KMS-11 (cell line): Measurements from ENCODE around the gene OR51B2.
"Not testable (repeated sequence)": the region's sequence is repeated elsewhere in the genome, so short reads cannot be mapped to it uniquely, and the experiment has no call there.

ENCODE experiments used
- H2AFZ ChIP-seq: fragments of 200-600 bp; sonication (generic); 2 replicates; pipeline ENCODE4 v1.6.1; 2016; ENCODE audit warnings: antibody characterized with exemption, mixed run types, low read depth
- H3K27ac ChIP-seq: fragments of 200-600 bp; sonication (generic); 2 replicates; pipeline ENCODE4 v1.6.1; 2016; ENCODE audit warnings: mild to moderate bottlenecking, mixed run types
- H3K27me3 ChIP-seq: fragments of 200-600 bp; sonication (generic); 2 replicates; pipeline ENCODE4 v1.6.1; 2017; ENCODE audit warnings: mild to moderate bottlenecking, low read depth, mixed run types, moderate library complexity; ENCODE audit not compliant: insufficient read depth
- H3K36me3 ChIP-seq: fragments of 200-600 bp; sonication (generic); 2 replicates; pipeline ENCODE4 v1.6.1; 2017; ENCODE audit warnings: mild to moderate bottlenecking, mixed run types; ENCODE audit not compliant: insufficient read depth
- H3K4me1 ChIP-seq: fragments of 200-600 bp; sonication (generic); 2 replicates; pipeline ENCODE4 v1.6.1; 2016; ENCODE audit warnings: mild to moderate bottlenecking, low read depth, mixed run types; ENCODE audit not compliant: poor library complexity, severe bottlenecking
- H3K4me2 ChIP-seq: fragments of 200-600 bp; sonication (generic); 2 replicates; pipeline ENCODE4 v1.7.0; 2016; ENCODE audit warnings: mild to moderate bottlenecking, mixed run types
- H3K4me3 ChIP-seq: fragments of 200-600 bp; sonication (generic); IDR thresholded peaks from 2 replicates; pipeline ENCODE4 v1.6.1; 2017; ENCODE audit warnings: low read depth, low read length, mixed read lengths; ENCODE audit not compliant: insufficient read depth
- H3K79me2 ChIP-seq: fragments of 200-600 bp; sonication (generic); 2 replicates; pipeline ENCODE4 v1.6.1; 2016; ENCODE audit warnings: low read depth, mixed run types; ENCODE audit not compliant: insufficient read depth
- H3K9ac ChIP-seq: fragments of 200-600 bp; sonication (generic); 2 replicates; pipeline ENCODE4 v1.6.1; 2016; ENCODE audit warnings: mild to moderate bottlenecking, mixed run types
- H4K20me1 ChIP-seq: fragments of 200-600 bp; sonication (generic); 2 replicates; pipeline ENCODE4 v1.6.1; 2016; ENCODE audit warnings: mild to moderate bottlenecking, mixed run types; ENCODE audit not compliant: insufficient read depth
- CTCF ChIP-seq: fragments of 200-600 bp; sonication (generic); conservative IDR thresholded peaks from 2 replicates; pipeline ENCODE4 v1.6.1; 2017; ENCODE audit warnings: low read depth, mild to moderate bottlenecking, antibody characterized with exemption, low read length, moderate library complexity, mixed read lengths

Gene OR51B2

GRCh38 chr11:5362017-5362625, 38.0 kb upstream of the OR51B2 start:
- H3K27ac ChIP-seq: no peak overlapping the region
- H3K27me3 ChIP-seq: no peaks in the 10 kb centered on the region
- H3K4me1 ChIP-seq: peaks cover 7% of the 10 kb centered on the region
- H4K20me1 ChIP-seq: no peaks in the 10 kb centered on the region
- no peak overlapping the region for H2AFZ ChIP-seq
- H3K79me2 ChIP-seq: no peaks in the 10 kb centered on the region
- no peak overlapping the region for H3K4me2 ChIP-seq
- H3K36me3 ChIP-seq: no peaks in the 10 kb centered on the region
- H3K9ac ChIP-seq: no peak overlapping the region
- no peak for TF ChIP-seq CTCF
- no peak overlapping the region for H3K4me3 ChIP-seq

GRCh38 chr11:5356031-5356430, 31.9 kb upstream of the OR51B2 start:
- not testable (repeated sequence) for H3K4me2 ChIP-seq, H3K27ac ChIP-seq, H3K27me3 ChIP-seq, H3K79me2 ChIP-seq, H3K4me1 ChIP-seq, H3K4me3 ChIP-seq, H3K36me3 ChIP-seq, H2AFZ ChIP-seq, H4K20me1 ChIP-seq, H3K9ac ChIP-seq

GRCh38 chr11:5351208-5351607, 27.1 kb upstream of the OR51B2 start, which contains the start of gene OR51B6:
Gene OR51B6 (plus strand): TSS chr11:5351508. CDS start chr11:5351508, 0 bp downstream.
- Histone ChIP-seq H3K4me1 (no peaks in the 10 kb centered on the region), H4K20me1 (no peaks in the 10 kb centered on the region), H3K4me3 (no peak within 1 kb of the TSS), H3K79me2 (no peaks in the 10 kb centered on the region), H3K36me3 (no peaks in the 10 kb centered on the region), H3K27ac (no peak within 1 kb of the TSS), H3K27me3 (no peaks in the 10 kb centered on the region), H3K9ac (no peak within 1 kb of the TSS), H2AFZ (no peak within 1 kb of the TSS), H3K4me2 (no peak within 1 kb of the TSS)
- TF ChIP-seq CTCF: no peak

- Histone ChIP-seq H3K36me3 (no peaks in the 10 kb centered on the region), H2AFZ (no peak overlapping the region), H3K27ac (no peak overlapping the region), H3K9ac (no peak overlapping the region), H3K4me3 (no peak overlapping the region), H3K79me2 (no peaks in the 10 kb centered on the region), H3K4me1 (no peaks in the 10 kb centered on the region), H3K27me3 (no peaks in the 10 kb centered on the region), H3K4me2 (no peak overlapping the region), H4K20me1 (no peaks in the 10 kb centered on the region)
- TF ChIP-seq CTCF: no peak
Measured at GRCh38 chr11:5349550-5349949, 25.5 kb upstream of the OR51B2 start.

- H3K4me1 ChIP-seq: peaks cover 3% of the 10 kb centered on the region
- H3K9ac ChIP-seq: no peak overlapping the region
- no peak for TF ChIP-seq CTCF
- no peaks in the 10 kb centered on the region for H3K27me3 ChIP-seq
- no peak overlapping the region for H2AFZ ChIP-seq
- no peaks in the 10 kb centered on the region for H4K20me1 ChIP-seq
- H3K27ac ChIP-seq: no peak overlapping the region
- H3K4me2 ChIP-seq: no peak overlapping the region
- H3K79me2 ChIP-seq: no peaks in the 10 kb centered on the region
- H3K4me3 ChIP-seq: no peak overlapping the region
- H3K36me3 ChIP-seq: no peaks in the 10 kb centered on the region
Measured at GRCh38 chr11:5348551-5349194, 24.6 kb upstream of the OR51B2 start.
